HEK293 (cell line): ENCODE data around the gene BBX.

Experiments
- CTCF ChIA-PET: fragments of 350-600 bp; formaldehyde crosslinking; extraction: SDS; loops from one replicate; lab custom pipeline; 2021; ENCODE audit warnings: antibody characterized with exemption; lab: Yijun Ruan, JAX
- POLR2A ChIA-PET: fragments of 300-600 bp; formaldehyde crosslinking; extraction: SDS; loops from one replicate; lab custom pipeline; 2020; ENCODE audit warnings: antibody characterized with exemption, inconsistent platforms; lab: Yijun Ruan, JAX
- H3K27ac ChIP-seq: fragments of 200-500 bp; sonication (Bioruptor generic); 2 replicates; pipeline ENCODE4 v1.5.1; 2014; ENCODE audit warnings: low read depth, low read length, control low read depth, inconsistent platforms; ENCODE audit errors: extremely low read depth
- H3K36me3 ChIP-seq, 2 experiments: fragments of 200-500 bp in 1 of 2; sonication (Bioruptor generic) in 1 of 2; 1 replicate in 1 of 2; 2 replicates in 1 of 2; pipeline ENCODE4 v1.5.1; 2014 to 2017; ENCODE audit warnings: inconsistent platforms in 2 of 2, low read length in 2 of 2; ENCODE audit not compliant: control insufficient read depth in 2 of 2, insufficient read depth in 1 of 2
- H3K4me1 ChIP-seq: fragments of 200-500 bp; sonication (Bioruptor generic); 2 replicates; pipeline ENCODE4 v1.5.1; 2014; ENCODE audit warnings: mild to moderate bottlenecking, low read length, inconsistent platforms; ENCODE audit not compliant: control insufficient read depth, insufficient read depth
- H3K4me3 ChIP-seq: 2 replicates; pipeline ENCODE4 v1.5.1; 2011; ENCODE audit warnings: low read depth, mild to moderate bottlenecking, control low read depth, low read length, moderate library complexity
- H3K9me3 ChIP-seq: fragments of 200-500 bp; sonication (Bioruptor generic); 2 replicates; pipeline ENCODE4 v1.5.1; 2014; ENCODE audit warnings: low read depth, low read length, inconsistent platforms; ENCODE audit not compliant: control insufficient read depth, insufficient read depth
- EGR2 ChIP-seq: fragments of 450-650 bp; formaldehyde crosslinking; IDR thresholded peaks from 2 replicates; pipeline ENCODE4 v1.5.1; 2016; ENCODE audit warnings: low read depth, missing biosample characterization, missing genetic modification characterization
- PRDM6 ChIP-seq: fragments of 450-650 bp; formaldehyde crosslinking; IDR thresholded peaks from 2 replicates; pipeline ENCODE4 v1.5.1; 2017; ENCODE audit warnings: missing biosample characterization, missing genetic modification characterization
- SCRT2 ChIP-seq: fragments of 450-650 bp; formaldehyde crosslinking; IDR thresholded peaks from 2 replicates; pipeline ENCODE4 v1.5.1; 2016; ENCODE audit warnings: missing biosample characterization, missing genetic modification characterization
- SETDB1 ChIP-seq: IDR thresholded peaks from one replicate; pipeline ENCODE4 v1.6.1; 2017; ENCODE audit warnings: mild to moderate bottlenecking, low read length, moderate library complexity, mixed read lengths; ENCODE audit not compliant: insufficient read length
- TRIM28 ChIP-seq: IDR thresholded peaks from 2 replicates; pipeline ENCODE4 v1.6.1; 2011; ENCODE audit warnings: low read length, control low read depth, borderline replicate concordance
- WT1 ChIP-seq: fragments of 450-650 bp; formaldehyde crosslinking; IDR thresholded peaks from 2 replicates; pipeline ENCODE4 v1.5.1; 2016; ENCODE audit warnings: missing biosample characterization, missing genetic modification characterization
- ZFHX2 ChIP-seq: fragments of 450-650 bp; formaldehyde crosslinking; conservative IDR thresholded peaks from 2 replicates; pipeline ENCODE4 v1.5.1; 2016; ENCODE audit warnings: missing biosample characterization, missing genetic modification characterization
- ZNF10 ChIP-seq: fragments of 450-650 bp; formaldehyde crosslinking; IDR thresholded peaks from 2 replicates; pipeline ENCODE4 v1.5.1; 2017; ENCODE audit warnings: missing biosample characterization, missing genetic modification characterization
- ZNF138 ChIP-seq: fragments of 450-650 bp; formaldehyde crosslinking; IDR thresholded peaks from 2 replicates; pipeline ENCODE4 v1.5.1; 2016; ENCODE audit warnings: missing biosample characterization, missing genetic modification characterization, borderline replicate concordance
- ZNF18 ChIP-seq: fragments of 450-650 bp; formaldehyde crosslinking; IDR thresholded peaks from 2 replicates; pipeline ENCODE4 v1.5.1; 2016; ENCODE audit warnings: missing biosample characterization, missing genetic modification characterization
- ZNF274 ChIP-seq, 2 experiments: fragments of 200-500 bp in 1 of 2; fragments of 450-650 bp in 1 of 2; sonication (Bioruptor generic) in 1 of 2; formaldehyde crosslinking in 1 of 2; IDR thresholded peaks; 2 replicates each; pipeline versions ENCODE4 v1.5.1 to v1.6.1; 2014 to 2016; ENCODE audit warnings: borderline replicate concordance in 1 of 2, inconsistent platforms in 1 of 2, low read length in 1 of 2, missing biosample characterization in 1 of 2, missing genetic modification characterization in 1 of 2
- ZNF354C ChIP-seq: fragments of 450-650 bp; formaldehyde crosslinking; IDR thresholded peaks from 2 replicates; pipeline ENCODE4 v1.5.1; 2016; ENCODE audit warnings: missing biosample characterization, missing genetic modification characterization, low read depth, borderline replicate concordance
- ZNF398 ChIP-seq: fragments of 450-650 bp; formaldehyde crosslinking; IDR thresholded peaks from 2 replicates; pipeline ENCODE4 v1.5.1; 2017; ENCODE audit warnings: missing biosample characterization, missing genetic modification characterization
- ZNF555 ChIP-seq: fragments of 450-650 bp; formaldehyde crosslinking; conservative IDR thresholded peaks from 2 replicates; pipeline ENCODE4 v1.5.1; 2017; ENCODE audit warnings: missing biosample characterization, mild to moderate bottlenecking, missing genetic modification characterization, inconsistent platforms
- ZNF558 ChIP-seq: fragments of 450-650 bp; formaldehyde crosslinking; IDR thresholded peaks from 2 replicates; pipeline ENCODE4 v1.5.1; 2016; ENCODE audit warnings: missing biosample characterization, missing genetic modification characterization
- ZNF560 ChIP-seq: fragments of 450-650 bp; formaldehyde crosslinking; IDR thresholded peaks from 2 replicates; pipeline ENCODE4 v1.5.1; 2017; ENCODE audit warnings: missing biosample characterization, missing genetic modification characterization, borderline replicate concordance
- ZNF645 ChIP-seq: fragments of 450-650 bp; formaldehyde crosslinking; IDR thresholded peaks from 2 replicates; pipeline ENCODE4; 2016; ENCODE audit warnings: missing biosample characterization, missing genetic modification characterization
- ZNF670 ChIP-seq: fragments of 450-650 bp; formaldehyde crosslinking; IDR thresholded peaks from 2 replicates; pipeline ENCODE4 v1.5.1; 2016; ENCODE audit warnings: missing biosample characterization, missing genetic modification characterization, low read depth
- ZNF777 ChIP-seq: fragments of 450-650 bp; formaldehyde crosslinking; IDR thresholded peaks from 2 replicates; pipeline ENCODE4 v1.5.1; 2017; ENCODE audit warnings: missing biosample characterization, missing genetic modification characterization, borderline replicate concordance
- ZSCAN16 ChIP-seq: fragments of 450-650 bp; formaldehyde crosslinking; IDR thresholded peaks from 2 replicates; pipeline ENCODE4 v1.5.1; 2016; ENCODE audit warnings: missing biosample characterization, missing genetic modification characterization

BBX gene

GRCh38 chr3:107594870-107595269 is 72.1 kb downstream of the BBX start:
- Histone ChIP-seq H3K27ac (no peak overlapping the region), H3K36me3 (no peaks in the 10 kb centered on the region), H3K4me3 (no peak overlapping the region), H3K9me3 (no peaks in the 10 kb centered on the region), H3K4me1 (peaks cover 6% of the 10 kb centered on the region; the same call in 1 of the 2 replicates)
- TF ChIP-seq ZNF555 (tag by site-specific recombination), result no peak
- TF ChIP-seq ZNF398 (tag by site-specific recombination), result no peak
- TF ChIP-seq ZSCAN16, result no peak
- no peak for TF ChIP-seq ZFHX2
- POLR2A ChIA-PET, result no interaction called here
- CTCF ChIA-PET, result interaction anchor here (0.6 kb wide), 1 partner anchor 356 kb away, joined by 3 read pairs; no protein-coding TSS in a partner anchor

- H3K27ac ChIP-seq, result no peak overlapping the region
- no peak overlapping the region for H3K4me3 ChIP-seq
Measured at GRCh38 chr3:107596639-107597038, 73.9 kb downstream of the BBX start.

GRCh38 chr3:107598926-107599771 is 76.4 kb downstream of the BBX start:
- peak overlapping the region; percentile 3 for H3K4me3 ChIP-seq
- H3K27ac ChIP-seq, result no peak overlapping the region
- CTCF ChIA-PET, result interaction anchor here (0.5 to 1.0 kb wide), 3 partner anchors 230 to 363 kb away, joined by 3 to 5 read pairs (median 3); no protein-coding TSS in a partner anchor
- POLR2A ChIA-PET, result no interaction called here
- H3K9me3 ChIP-seq, result no peaks in the 10 kb centered on the region
- H3K4me1 ChIP-seq, result peaks cover 6% of the 10 kb centered on the region; the same call in 1 of the 2 replicates
- no peaks in the 10 kb centered on the region for H3K36me3 ChIP-seq
- TF ChIP-seq ZNF10 (no peak), SCRT2 (tag by site-specific recombination) (no peak), ZNF558 (tag by site-specific recombination) (no peak), ZNF354C (no peak), ZNF645 (no peak), ZNF274 (IDR thresholded peaks at IDR 0.05; ENCODE audit: low read length) (no peak), ZNF274 (tag by site-specific recombination; IDR thresholded peaks at IDR 0.05; ENCODE audit: borderline replicate concordance) (no peak), SETDB1 (no peak), EGR2 (peak; percentile 40; the same call in 1 of the 2 replicates), ZNF670 (tag by site-specific recombination) (no peak), ZNF138 (no peak), TRIM28 (no peak), ZNF398 (tag by site-specific recombination) (peak; percentile 24; the same call in 1 of the 2 replicates), ZNF777 (tag by site-specific recombination) (no peak), ZNF18 (tag by site-specific recombination) (no peak)

More at GRCh38 chr3:107596639-107597038, 73.9 kb downstream of the BBX start:
- H3K9me3 ChIP-seq, result no peaks in the 10 kb centered on the region
- POLR2A ChIA-PET, result no interaction called here
- CTCF ChIA-PET, result no interaction called here
- H3K36me3 ChIP-seq, result no peaks in the 10 kb centered on the region
- H3K4me1 ChIP-seq, result peaks cover 6% of the 10 kb centered on the region; the same call in 1 of the 2 replicates
- TF ChIP-seq ZNF560 (tag by site-specific recombination), result no peak
- TF ChIP-seq WT1 (tag by site-specific recombination), result no peak
- TF ChIP-seq PRDM6 (tag by site-specific recombination), result peak; percentile 45; the same call in 1 of the 2 replicates
